ENCODE results near the gene RFNG. TPM values are rescaled to one million over a fixed set of nuclear protein-coding genes. Genes with fewer than 3 reads are reported as not detected.

The RFNG gene
- total and polyA plus RNA-seq, 2 of the 13 experiments (the other 11 are each of a cell fraction or from before 2014, with no cell fraction given), result 61.4 to 64.0 TPM

GRCh38 chr17:82065638-82066303 is 14.2 kb upstream of the RFNG start, which contains the start of gene DUS1L (continued):
- TF ChIP-seq MEIS1 (CRISPR knock-in tag; IDR thresholded peaks at IDR 0.05; ENCODE audit: borderline replicate concordance) (peak; percentile 62; the same call in 1 of the 2 replicates), CBX5 (CRISPR knock-in tag; IDR thresholded peaks at IDR 0.05; ENCODE audit: borderline replicate concordance) (peak; percentile 94), ATF7-NPFF (CRISPR knock-in tag; IDR thresholded peaks at IDR 0.05; ENCODE audit: low read depth) (peak; percentile 89), ZNF296 (CRISPR knock-in tag; conservative IDR thresholded peaks at IDR 0.05) (peak; percentile 50; the same call in 1 of the 2 replicates), PITX1 (CRISPR knock-in tag; IDR thresholded peaks at IDR 0.05) (no peak), ZBTB37 (CRISPR knock-in tag; IDR thresholded peaks at IDR 0.05) (no peak), ZFP62 (CRISPR knock-in tag; IDR thresholded peaks at IDR 0.05) (peak; percentile 69; the same call in 1 of the 2 replicates), TBL1XR1 (IDR thresholded peaks at IDR 0.05; ENCODE audit: borderline replicate concordance, low read length, partially characterized antibody) (no peak), THRA (CRISPR knock-in tag; IDR thresholded peaks at IDR 0.05; ENCODE audit: borderline replicate concordance) (peak; percentile 87), ZBED4 (CRISPR knock-in tag; IDR thresholded peaks at IDR 0.05; ENCODE audit: borderline replicate concordance) (peak; percentile 97), ZFP36 (IDR thresholded peaks at IDR 0.05; ENCODE audit: borderline replicate concordance, low read depth, low read length, partially characterized antibody) (no peak), ZNF350 (CRISPR knock-in tag; IDR thresholded peaks at IDR 0.05; ENCODE audit: borderline replicate concordance, low read depth) (peak; percentile 75), HIVEP1 (CRISPR knock-in tag; IDR thresholded peaks at IDR 0.05) (0 out of 2 replicates have a peak, but pooled peaks have one; percentile 59), ZNF234 (CRISPR knock-in tag; conservative IDR thresholded peaks at IDR 0.05) (0 out of 2 replicates have a peak, but pooled peaks have one; percentile 47), SALL1 (CRISPR knock-in tag; IDR thresholded peaks at IDR 0.05) (peak; percentile 88), ZNF331 (CRISPR knock-in tag; IDR thresholded peaks at IDR 0.05) (peak; percentile 95), NKX3-1 (CRISPR knock-in tag; IDR thresholded peaks at IDR 0.05) (0 out of 2 replicates have a peak, but pooled peaks have one; percentile 46), ZBTB7A (CRISPR knock-in tag; IDR thresholded peaks at IDR 0.05) (peak; percentile 90), ZNF878 (CRISPR knock-in tag; IDR thresholded peaks at IDR 0.05) (no peak), ZKSCAN8 (CRISPR knock-in tag; IDR thresholded peaks at IDR 0.05; ENCODE audit: borderline replicate concordance) (peak; percentile 79; the same call in 1 of the 2 replicates)
